IMR-90 (cell line): ENCODE results near the gene CLPTM1L.
A peak's percentile ranks its signal among the peaks of the same experiment; 100 is the strongest.

Experiments
- CEBPB ChIP-seq: IDR thresholded peaks from 2 replicates; pipeline ENCODE4 v1.6.1; 2012; ENCODE audit warnings: low read depth, low read length, improper control_type of control experiment
- FOS ChIP-seq: fragments of 150-350 bp; IDR thresholded peaks from 2 replicates; pipeline ENCODE4 v1.6.1; 2016; ENCODE audit warnings: low read depth, low read length
- MAFK ChIP-seq: IDR thresholded peaks from 2 replicates; pipeline ENCODE4 v1.6.1; 2012; ENCODE audit warnings: low read depth, low read length, improper control_type of control experiment
- MXI1 ChIP-seq: IDR thresholded peaks from 2 replicates; pipeline ENCODE4 v1.6.1; 2012; ENCODE audit warnings: low read depth, mild to moderate bottlenecking, low read length, moderate library complexity, borderline replicate concordance
- NFE2L2 ChIP-seq: fragments of 150-350 bp; IDR thresholded peaks from 2 replicates; pipeline ENCODE4 v1.6.1; 2016; ENCODE audit warnings: low read depth, mild to moderate bottlenecking, low read length
- POLR2A ChIP-seq: IDR thresholded peaks from 2 replicates; pipeline ENCODE4 v1.6.1; 2012; ENCODE audit warnings: mild to moderate bottlenecking, low read depth, low read length
- RAD21 ChIP-seq: IDR thresholded peaks from 2 replicates; pipeline ENCODE4 v1.6.1; 2012; ENCODE audit warnings: low read length, improper control_type of control experiment
- RCOR1 ChIP-seq: IDR thresholded peaks from 2 replicates; pipeline ENCODE4 v1.6.1; 2012; ENCODE audit warnings: mild to moderate bottlenecking, low read length, improper control_type of control experiment; ENCODE audit not compliant: insufficient replicate concordance
- RFX5 ChIP-seq: IDR thresholded peaks from 2 replicates; pipeline ENCODE4 v1.8.0; 2012; ENCODE audit warnings: low read depth, mild to moderate bottlenecking, low read length, moderate library complexity
- SMC3 ChIP-seq: fragments of 150-350 bp; IDR thresholded peaks from 2 replicates; pipeline ENCODE4 v1.6.1; 2016; ENCODE audit warnings: low read depth, mild to moderate bottlenecking, antibody characterized with exemption, low read length, moderate library complexity
- TF ChIP-seq, protein P1 (sequence below): conservative IDR thresholded peaks from 2 replicates; pipeline ENCODE4 v1.5.1; 2012; ENCODE audit warnings: mild to moderate bottlenecking, low read depth, low read length, improper control_type of control experiment
- TF ChIP-seq, protein P2 (sequence below): fragments of 150-350 bp; IDR thresholded peaks from 2 replicates; pipeline ENCODE4 v1.6.1; 2017; ENCODE audit warnings: mild to moderate bottlenecking, antibody characterized with exemption, low read length, low read depth
- TF ChIP-seq, protein P3 (sequence below): fragments of 150-350 bp; IDR thresholded peaks from 2 replicates; pipeline ENCODE4 v1.6.1; 2016; ENCODE audit warnings: low read depth, mild to moderate bottlenecking, low read length, moderate library complexity, borderline replicate concordance

DNA sequence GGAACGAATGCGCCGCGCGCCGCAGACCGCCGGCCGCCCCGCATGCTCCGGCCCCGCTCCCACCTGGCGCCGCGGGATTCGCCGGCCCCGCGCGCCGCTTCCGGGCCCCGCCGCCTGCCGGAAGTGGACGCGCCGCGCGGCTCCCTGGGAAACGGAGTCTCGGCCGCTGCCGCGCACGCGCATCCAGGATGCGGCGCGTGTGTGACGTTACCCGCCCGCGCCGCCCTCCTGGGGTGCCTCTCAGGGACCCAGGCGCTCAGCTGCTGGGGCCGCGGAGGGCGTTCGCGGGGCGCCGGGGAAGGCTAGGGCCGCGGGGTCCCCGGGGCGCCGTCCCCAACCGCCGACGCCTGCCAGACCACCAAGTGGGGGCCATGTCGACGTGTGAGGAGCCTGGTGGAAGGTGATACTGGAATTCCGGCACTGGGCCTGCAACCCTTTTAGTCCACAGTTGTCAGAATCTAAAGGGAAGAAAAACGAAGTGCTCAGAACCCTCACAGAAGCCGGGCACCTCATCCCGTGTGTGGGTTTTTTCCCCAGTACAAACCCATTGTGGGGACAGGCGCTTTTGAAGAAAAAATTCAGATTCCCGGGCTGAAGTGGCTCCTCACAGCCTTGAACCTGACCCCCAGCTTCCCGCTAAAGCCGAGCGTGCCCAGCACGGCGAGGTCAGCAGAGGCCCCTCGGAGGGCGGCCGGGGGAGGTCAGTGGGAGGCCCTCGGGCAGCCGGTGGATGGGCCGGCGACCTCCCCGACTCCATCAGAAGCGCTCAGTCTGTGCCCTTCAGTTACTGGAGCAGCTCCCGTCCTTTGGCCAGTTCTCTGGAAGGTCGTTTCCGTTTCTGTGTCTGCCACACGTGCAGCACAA, at the start of gene CLPTM1L:
- TF ChIP-seq, protein P1, sequence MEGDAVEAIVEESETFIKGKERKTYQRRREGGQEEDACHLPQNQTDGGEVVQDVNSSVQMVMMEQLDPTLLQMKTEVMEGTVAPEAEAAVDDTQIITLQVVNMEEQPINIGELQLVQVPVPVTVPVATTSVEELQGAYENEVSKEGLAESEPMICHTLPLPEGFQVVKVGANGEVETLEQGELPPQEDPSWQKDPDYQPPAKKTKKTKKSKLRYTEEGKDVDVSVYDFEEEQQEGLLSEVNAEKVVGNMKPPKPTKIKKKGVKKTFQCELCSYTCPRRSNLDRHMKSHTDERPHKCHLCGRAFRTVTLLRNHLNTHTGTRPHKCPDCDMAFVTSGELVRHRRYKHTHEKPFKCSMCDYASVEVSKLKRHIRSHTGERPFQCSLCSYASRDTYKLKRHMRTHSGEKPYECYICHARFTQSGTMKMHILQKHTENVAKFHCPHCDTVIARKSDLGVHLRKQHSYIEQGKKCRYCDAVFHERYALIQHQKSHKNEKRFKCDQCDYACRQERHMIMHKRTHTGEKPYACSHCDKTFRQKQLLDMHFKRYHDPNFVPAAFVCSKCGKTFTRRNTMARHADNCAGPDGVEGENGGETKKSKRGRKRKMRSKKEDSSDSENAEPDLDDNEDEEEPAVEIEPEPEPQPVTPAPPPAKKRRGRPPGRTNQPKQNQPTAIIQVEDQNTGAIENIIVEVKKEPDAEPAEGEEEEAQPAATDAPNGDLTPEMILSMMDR, result no peak
- TF ChIP-seq SMC3 (no peak), CEBPB (no peak), FOS (no peak), POLR2A (peak; percentile 87), RCOR1 (no peak), RFX5 (no peak), MXI1 (peak; percentile 96), RAD21 (no peak), NFE2L2 (no peak), MAFK (no peak)
- TF ChIP-seq, protein P2, sequence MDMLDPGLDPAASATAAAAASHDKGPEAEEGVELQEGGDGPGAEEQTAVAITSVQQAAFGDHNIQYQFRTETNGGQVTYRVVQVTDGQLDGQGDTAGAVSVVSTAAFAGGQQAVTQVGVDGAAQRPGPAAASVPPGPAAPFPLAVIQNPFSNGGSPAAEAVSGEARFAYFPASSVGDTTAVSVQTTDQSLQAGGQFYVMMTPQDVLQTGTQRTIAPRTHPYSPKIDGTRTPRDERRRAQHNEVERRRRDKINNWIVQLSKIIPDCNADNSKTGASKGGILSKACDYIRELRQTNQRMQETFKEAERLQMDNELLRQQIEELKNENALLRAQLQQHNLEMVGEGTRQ, result no peak
- TF ChIP-seq, protein P3, sequence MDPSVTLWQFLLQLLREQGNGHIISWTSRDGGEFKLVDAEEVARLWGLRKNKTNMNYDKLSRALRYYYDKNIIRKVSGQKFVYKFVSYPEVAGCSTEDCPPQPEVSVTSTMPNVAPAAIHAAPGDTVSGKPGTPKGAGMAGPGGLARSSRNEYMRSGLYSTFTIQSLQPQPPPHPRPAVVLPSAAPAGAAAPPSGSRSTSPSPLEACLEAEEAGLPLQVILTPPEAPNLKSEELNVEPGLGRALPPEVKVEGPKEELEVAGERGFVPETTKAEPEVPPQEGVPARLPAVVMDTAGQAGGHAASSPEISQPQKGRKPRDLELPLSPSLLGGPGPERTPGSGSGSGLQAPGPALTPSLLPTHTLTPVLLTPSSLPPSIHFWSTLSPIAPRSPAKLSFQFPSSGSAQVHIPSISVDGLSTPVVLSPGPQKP, result 0 out of 2 replicates have a peak, but pooled peaks have one; percentile 13
